ENCODE data around the gene SCYL3.
A peak's percentile ranks its signal among the peaks of the same experiment; 100 is the strongest.
"Not testable (repeated sequence)": the region's sequence is repeated elsewhere in the genome, so short reads cannot be mapped to it uniquely, and the experiment has no call there.

The SCYL3 gene

GRCh38 chr1:169833179-169833901, 60.4 kb downstream of the SCYL3 start:
- DNase-seq (ENCODE audit: extremely low spot score, insufficient read length, low read depth) (no peak), FAIRE-seq (no peak)

DNA sequence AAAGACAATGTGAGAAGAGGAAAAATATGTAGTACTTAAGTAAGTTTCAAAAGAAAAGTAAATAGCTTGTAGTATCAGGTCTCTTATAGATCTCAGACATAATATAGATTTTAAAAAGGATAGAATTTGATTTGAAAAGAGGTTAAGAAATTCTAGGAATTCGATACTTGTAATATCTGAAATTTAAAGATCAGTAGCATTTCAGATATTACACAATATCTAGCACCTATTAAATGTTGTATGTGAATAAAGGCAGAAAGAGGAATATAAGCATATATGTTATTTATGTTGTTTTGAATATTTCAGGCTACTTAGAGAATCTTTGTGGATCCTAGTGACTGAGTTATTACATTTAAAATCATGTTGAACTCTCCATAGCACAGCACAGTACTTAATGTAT, 64.0 kb downstream of the SCYL3 start:
- no peak for DNase-seq (ENCODE audit: extremely low spot score, insufficient read length, low read depth)
- FAIRE-seq, result no peak

DNA sequence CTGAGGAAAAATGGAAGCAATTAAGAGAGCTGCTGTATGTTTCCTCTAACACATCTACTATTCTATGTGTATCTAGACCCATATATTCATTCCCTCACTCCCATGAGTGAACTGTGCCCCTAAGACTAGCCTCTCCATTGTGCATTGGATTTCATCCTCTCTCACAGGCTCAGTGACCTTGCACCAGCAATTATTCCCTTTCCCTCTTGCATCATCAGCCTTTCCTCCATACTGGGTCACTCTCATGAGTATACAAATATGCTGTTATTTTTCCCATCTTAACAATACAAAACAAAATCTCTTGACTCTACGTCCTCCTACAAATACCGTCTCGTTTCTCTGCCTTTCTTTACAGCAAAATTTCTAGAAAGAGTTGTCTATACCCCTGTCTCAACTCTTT, 69.5 kb downstream of the SCYL3 start:
- no peak for FAIRE-seq

GRCh38 chr1:169821500-169821899, 72.2 kb downstream of the SCYL3 start:
- FAIRE-seq (no peak), DNase-seq (ENCODE audit: extremely low spot score, insufficient read length, low read depth) (no peak)

More for the DNA sequence above, 69.5 kb downstream of the SCYL3 start:
- DNase-seq (ENCODE audit: extremely low spot score, insufficient read length, low read depth), result no peak

DNA sequence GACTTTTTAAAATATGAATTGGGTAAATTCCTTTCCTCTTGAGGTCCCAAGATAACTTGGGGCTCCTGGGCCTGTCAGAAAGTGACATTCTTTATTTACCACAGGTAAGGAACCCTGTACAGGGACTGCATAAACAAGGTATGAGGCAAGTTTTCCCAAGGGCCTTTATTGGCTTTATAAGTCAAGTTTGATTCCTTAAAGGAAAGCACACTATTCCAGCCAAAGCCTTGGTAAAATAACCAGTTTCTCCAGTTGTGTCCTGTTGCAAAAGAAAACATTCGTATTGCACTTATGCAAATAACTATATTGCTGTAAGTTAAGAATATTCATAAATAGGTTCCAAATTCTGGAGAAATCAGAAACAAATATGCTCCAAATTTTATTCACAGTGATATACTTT, 77.1 kb downstream of the SCYL3 start:
- no peak for FAIRE-seq
- no peak for DNase-seq (ENCODE audit: extremely low spot score, insufficient read length, low read depth)

GRCh38 chr1:169814265-169814664, 79.4 kb downstream of the SCYL3 start:
- no peak for FAIRE-seq
- no peak for DNase-seq (ENCODE audit: extremely low spot score, insufficient read length, low read depth)

DNA sequence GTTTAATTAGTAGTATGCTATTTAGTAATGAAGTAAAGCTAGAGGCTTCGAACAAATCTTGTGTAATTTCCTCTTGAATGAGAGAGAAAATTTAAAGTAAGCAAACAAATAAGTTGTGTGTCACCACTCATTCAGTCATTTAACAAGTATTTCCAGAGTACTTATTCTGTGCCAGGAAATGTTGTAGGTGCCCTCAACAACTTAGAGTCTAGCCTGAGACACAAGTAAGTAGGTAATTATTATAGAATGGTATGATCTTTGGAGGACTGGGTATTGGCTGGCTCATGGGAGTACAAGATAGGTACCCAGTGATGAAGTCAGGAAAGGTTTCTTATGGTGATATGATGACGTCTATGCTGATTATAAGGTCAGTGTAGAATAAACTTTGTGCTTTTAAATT, 81.6 kb downstream of the SCYL3 start:
- DNase-seq (ENCODE audit: extremely low spot score, insufficient read length, low read depth), result no peak
- FAIRE-seq, result no peak

- not testable (repeated sequence) for DNase-seq (ENCODE audit: extremely low spot score, insufficient read length, low read depth); FAIRE-seq
These were observed 82.2 kb downstream of the SCYL3 start for GRCh38 chr1:169811418-169812035.

- DNase-seq (ENCODE audit: extremely low spot score, insufficient read length, low read depth), result peak; percentile 9
- FAIRE-seq, result peak; percentile 57
These were observed 84.2 kb downstream of the SCYL3 start for GRCh38 chr1:169809370-169810095.

DNA sequence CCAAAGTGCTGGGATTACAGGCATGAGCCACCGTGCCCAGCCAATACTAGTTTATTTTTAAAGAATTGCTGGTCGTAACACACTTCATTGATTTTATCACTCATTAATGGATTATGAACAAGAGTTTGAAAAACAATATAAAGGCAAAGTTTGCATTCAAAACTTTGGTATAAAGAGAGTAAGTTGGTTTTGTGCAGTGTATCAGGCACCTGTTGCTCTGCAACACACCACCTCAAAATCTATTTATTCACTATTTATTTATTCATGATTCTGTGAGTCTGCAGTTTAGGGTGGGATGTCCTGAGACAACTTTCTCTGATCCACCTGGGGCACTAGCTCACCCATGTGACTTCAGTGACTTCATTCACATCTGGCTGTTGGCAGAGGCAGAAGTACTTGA, 88.8 kb downstream of the SCYL3 start:
- FAIRE-seq (no peak), DNase-seq (ENCODE audit: extremely low spot score, insufficient read length, low read depth) (no peak)

DNA sequence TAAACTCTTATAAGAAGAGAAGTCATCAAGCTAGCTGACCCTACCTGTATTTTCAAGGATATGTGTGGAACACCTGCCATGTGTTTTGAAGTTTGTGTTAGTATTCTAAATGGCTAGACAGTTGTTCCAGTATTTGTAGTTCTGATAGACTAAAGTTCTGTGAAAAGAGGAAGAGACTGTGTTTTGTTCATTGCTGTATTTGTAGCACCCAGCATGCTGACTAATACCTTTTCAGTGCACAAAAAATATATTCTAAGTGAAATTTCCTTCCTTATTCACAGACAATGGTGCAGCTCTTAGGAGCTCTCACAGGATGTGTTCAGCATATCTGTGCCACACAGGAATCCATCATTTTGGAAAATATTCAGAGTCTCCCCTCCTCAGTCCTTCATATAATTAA, 90.8 kb downstream of the SCYL3 start:
- FAIRE-seq, result no peak
- no peak for DNase-seq (ENCODE audit: extremely low spot score, insufficient read length, low read depth)
